ENCODE data around the gene ELAC1.

DNA sequence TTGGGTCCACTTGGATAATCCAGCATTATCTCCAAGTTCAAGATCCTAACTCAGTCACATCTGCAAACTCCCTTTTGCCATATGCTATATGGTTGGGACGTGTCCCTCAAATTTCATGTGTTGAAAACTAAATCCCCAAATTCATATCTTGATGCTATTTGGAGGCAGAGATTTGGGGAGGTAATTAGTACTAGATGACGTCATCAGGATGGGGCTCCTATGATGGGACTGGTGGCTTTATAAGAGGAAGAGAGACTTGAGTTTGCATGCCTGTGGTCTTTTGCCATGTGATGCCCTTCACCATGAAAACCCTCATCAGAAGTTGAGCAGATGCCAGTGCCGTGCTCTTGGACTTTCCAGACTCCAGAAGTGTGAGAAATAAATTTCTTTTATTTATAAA, 45.4 kb downstream of the ELAC1 start:
- TF ChIP-seq, protein P1, sequence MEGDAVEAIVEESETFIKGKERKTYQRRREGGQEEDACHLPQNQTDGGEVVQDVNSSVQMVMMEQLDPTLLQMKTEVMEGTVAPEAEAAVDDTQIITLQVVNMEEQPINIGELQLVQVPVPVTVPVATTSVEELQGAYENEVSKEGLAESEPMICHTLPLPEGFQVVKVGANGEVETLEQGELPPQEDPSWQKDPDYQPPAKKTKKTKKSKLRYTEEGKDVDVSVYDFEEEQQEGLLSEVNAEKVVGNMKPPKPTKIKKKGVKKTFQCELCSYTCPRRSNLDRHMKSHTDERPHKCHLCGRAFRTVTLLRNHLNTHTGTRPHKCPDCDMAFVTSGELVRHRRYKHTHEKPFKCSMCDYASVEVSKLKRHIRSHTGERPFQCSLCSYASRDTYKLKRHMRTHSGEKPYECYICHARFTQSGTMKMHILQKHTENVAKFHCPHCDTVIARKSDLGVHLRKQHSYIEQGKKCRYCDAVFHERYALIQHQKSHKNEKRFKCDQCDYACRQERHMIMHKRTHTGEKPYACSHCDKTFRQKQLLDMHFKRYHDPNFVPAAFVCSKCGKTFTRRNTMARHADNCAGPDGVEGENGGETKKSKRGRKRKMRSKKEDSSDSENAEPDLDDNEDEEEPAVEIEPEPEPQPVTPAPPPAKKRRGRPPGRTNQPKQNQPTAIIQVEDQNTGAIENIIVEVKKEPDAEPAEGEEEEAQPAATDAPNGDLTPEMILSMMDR (IDR thresholded peaks at IDR 0.05) = no peak
- TF ChIP-seq POLR2A (IDR thresholded peaks at IDR 0.05) = no peak

Measured in testis (tissue), 2 donors.